NCI-H1694 (cell line): ENCODE data around the gene PHF21B.

Source experiments
- DNase-seq: peaks from one replicate; lab custom pipeline; 2025; lab: John Stamatoyannopoulos, UW

The PHF21B gene

DNA sequence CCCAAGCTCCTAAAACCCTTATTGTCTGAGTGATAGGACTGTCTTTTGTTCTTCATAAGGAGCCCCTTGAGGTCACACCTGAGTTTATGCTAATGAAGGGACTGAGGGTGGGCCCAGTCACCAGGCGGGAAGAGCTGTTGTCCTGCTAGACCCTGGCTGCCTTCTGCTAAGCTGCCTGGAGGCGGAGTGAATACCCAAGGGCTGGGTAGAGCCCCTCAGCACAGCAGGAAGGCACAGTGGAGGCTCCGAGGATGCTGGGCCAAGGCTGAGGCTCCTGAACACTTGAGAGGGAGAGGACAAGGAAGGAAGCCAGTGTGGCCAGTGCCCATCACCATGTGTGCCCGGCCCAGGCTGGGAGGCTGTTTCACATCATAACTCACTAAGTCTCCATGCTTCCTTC is 4.8 kb upstream of the PHF21B start:
- no peak for DNase-seq

DNA sequence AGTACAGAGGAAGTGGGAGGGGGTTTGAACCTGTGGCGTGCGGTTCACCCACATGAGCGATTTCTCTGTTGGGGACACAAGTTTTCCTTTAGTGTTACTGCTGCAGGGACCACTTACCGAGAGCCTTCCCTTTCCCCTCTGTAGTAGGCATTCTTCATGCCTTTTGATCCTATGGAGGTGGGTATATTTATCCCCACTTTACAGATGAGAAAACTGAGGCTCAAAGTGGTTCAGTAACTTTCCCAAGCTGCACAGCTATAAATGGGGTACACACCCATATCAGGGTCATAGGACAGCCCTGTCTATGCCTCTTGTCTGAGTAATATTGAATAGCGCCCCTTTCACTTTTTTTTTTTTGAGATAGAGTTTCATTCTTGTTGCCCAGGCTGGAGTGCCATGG is 3.3 kb upstream of the PHF21B start:
- DNase-seq = no peak

GRCh38 chr22:45010532-45010900 is 711 bp upstream of the PHF21B start:
- DNase-seq = peak; percentile 47

- peak; percentile 12 for DNase-seq
Observed at GRCh38 chr22:45008751-45009605, 827 bp downstream of the PHF21B start.

GRCh38 chr22:45008186-45008681 is 1.6 kb downstream of the PHF21B start:
- DNase-seq = no peak

- no peak for DNase-seq
Observed at GRCh38 chr22:45007391-45008185, 2.2 kb downstream of the PHF21B start.

GRCh38 chr22:45006964-45007390 is 2.8 kb downstream of the PHF21B start:
- no peak for DNase-seq

DNA sequence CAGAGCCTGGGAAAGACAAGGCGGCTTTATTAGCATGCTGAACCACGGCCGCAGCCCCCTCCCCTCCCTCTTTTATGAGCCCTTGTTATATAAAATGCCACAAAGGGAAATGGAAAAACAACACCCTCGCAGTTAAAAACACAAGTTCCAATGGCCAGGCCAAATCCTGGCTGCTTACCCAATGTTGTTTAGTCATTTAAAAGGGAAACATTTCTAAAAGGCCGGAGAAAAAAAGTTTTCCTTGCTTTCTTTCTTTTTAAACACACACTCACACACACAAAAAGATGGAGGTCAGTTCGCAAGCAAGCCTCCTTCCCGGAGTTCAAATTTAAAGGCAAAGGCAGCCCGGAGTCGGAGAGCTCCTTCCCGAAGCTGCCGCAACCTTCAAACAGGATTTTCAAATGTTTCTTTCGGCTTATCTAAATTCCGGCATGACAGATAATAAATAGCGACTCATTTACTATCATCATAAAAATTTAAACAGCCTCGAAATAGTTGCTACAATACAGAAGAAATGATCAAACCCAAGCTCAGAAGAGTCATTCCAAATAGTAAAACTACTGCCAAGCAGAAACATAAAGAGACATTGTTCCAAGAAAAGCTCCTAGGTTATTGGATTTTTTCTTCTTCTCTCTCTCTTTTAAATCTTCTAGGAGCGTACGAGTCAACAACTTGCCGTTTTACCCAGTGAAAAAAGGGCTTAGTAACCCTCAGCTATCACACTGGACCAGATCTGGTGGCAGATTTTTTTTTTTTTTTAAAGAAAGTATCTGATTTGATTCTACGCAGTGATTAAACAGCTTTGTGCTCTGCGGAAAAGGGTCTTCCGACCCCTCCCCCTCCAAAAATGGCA is 3.5 kb downstream of the PHF21B start:
- no peak for DNase-seq

DNA sequence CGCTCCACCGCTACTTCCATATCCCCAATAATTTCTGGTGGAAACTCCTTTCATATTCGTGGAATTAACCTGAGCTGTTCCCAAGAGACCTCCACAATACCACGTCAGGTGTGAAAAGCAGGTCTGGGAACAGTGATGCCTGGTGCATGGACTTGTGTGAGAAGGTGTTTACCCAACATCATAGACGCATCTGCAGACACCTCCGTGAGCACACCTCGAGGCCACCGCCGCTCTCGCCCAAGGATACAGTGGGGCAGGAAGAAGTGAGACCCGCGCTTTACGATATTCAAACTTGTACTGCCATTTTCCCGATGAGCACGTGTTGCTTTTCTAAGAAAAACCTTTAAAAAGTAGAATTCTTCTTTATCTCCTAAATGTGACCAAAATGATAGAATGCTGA is 8.2 kb downstream of the PHF21B start:
- DNase-seq = no peak

DNA sequence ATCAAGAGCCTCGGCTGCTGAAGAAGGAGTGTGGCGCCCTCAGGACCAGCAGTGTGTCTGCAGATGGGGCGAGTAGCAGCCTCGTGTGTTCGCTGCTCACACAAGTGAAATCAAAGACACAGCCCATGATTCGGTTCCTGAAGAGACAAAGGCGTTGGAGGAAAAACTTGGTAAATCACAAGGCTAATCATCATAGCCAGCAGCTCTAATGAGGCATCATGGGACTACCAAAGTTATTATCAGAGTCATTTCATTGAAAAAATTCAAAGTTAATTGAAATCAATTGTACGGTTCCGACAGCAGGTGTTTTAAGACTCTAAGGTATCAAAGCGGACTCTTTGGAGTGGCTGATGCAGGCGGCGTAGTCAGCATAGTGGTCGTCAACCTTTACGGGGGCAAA is 9.5 kb downstream of the PHF21B start:
- no peak for DNase-seq

- DNase-seq = no peak
Observed at GRCh38 chr22:44999687-45000086, 10.1 kb downstream of the PHF21B start.

GRCh38 chr22:44999231-44999630 is 10.6 kb downstream of the PHF21B start:
- DNase-seq = no peak

DNA sequence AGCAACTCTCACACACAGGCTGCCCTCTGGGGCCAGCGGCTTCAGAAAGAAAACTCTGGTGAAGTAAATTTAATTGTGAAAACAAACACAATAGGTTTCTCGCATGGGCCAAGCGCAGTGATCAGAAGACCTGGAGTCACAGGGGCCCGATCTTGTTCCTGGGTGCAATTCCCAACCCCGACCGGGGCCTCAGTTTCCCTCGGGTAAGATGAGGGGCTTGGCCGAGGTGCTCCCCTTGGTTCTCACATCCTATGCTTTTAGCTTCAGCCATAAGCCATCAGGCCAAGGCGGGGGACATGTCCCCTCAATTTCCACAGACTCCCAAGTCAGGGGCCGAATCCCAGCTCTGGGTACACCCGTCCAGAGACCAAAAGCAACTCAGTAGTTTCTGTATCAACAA is 11.5 kb downstream of the PHF21B start:
- DNase-seq = no peak

DNA sequence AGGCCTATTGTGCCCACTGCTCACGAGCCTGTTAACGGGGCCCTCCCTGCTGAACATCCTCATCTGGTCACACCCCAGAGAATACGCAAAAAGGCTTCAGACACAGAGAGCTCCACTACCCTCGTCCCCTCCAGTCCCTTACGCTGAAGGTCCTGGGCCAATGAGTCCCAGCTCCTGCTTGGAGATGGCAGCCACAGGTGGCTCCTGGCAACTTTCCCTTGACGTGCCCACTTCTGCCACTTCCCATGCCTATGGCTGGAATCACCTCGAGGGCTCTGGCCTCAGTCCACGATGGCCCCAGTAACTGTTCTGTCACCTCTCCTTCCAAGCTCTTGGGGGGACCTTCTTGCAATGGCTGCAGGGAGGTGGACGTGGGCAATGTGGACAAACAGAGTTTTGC is 12.7 kb downstream of the PHF21B start:
- no peak for DNase-seq

- DNase-seq = no peak
Observed at GRCh38 chr22:44996648-44997047, 13.2 kb downstream of the PHF21B start.

DNA sequence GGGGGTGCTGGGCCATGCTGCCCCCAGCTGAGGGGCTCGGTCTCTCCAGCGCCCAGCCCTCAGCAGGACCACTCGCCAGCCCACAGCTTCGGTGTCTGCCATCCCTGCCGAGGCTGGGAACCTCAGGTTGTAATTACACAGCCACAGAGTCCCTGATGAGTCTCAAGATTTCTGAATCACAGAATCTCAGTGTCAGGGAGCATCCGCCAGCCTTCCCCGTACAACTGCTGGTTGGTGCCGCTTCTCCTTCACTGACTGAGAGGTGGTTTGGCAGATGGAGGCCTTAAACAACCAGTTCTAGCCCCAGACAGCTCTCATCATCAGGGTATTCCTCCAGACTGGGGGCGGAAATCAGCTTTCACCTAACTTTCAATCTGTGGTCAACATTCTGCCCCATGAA is 13.7 kb downstream of the PHF21B start:
- no peak for DNase-seq

- DNase-seq = no peak
Observed at GRCh38 chr22:44995715-44996114, 14.1 kb downstream of the PHF21B start.

- no peak for DNase-seq
Observed at GRCh38 chr22:44995105-44995514, 14.7 kb downstream of the PHF21B start.

DNA sequence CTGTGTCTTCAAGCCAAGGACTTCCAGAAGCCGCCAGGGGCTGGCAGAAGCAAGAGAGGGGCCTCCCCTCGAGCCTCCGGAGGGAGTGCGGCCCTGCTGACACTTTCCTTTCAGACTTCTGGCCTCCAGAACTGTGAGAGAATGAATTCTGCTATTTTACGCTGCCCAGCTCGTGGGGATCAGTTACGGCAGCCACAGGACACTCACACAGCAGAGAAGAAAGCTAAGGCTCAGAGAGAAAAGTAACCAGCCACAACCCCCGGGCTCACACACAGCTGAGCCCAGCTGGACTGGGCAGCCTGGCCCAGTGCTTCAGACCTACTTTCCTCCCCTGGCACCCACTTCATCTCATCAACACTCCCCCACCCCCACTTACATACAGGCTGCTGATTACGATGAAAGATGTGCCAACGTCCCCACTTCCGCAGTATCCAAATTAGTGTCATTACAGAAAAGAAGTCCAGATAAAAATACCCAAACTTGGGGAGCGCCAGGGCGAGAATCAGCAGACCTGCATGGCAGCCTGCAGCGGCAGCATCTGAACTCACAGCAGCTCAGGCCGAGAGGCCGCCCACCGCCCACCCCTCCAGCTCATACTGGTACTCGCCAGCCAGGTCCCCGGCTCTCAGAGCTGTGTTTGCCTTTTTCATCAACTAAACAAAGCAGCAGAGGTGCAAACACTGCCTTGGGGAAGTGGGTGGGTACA is 15.3 kb downstream of the PHF21B start:
- no peak for DNase-seq

DNA sequence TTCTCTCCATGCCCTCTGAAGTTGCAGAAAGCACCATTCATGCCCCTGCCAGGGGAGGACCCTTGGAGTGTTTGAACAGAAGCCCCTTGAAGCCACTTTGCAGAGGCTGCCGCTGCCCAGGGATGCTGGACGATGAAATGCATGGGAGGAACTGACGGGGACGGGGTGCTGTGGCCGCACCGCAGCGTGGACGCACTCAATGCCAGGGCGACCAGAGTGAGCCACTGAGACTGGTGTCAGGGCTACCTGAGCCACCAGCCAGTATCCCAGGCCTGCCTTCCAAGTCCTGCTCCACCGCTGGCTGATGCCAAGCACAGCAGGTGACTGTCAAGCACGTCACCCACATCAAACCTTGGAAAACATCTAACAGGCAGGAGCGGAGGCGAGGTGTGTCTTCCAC is 17.6 kb downstream of the PHF21B start:
- DNase-seq = no peak

- no peak for DNase-seq
Observed at GRCh38 chr22:44991218-44991617, 18.6 kb downstream of the PHF21B start.

DNA sequence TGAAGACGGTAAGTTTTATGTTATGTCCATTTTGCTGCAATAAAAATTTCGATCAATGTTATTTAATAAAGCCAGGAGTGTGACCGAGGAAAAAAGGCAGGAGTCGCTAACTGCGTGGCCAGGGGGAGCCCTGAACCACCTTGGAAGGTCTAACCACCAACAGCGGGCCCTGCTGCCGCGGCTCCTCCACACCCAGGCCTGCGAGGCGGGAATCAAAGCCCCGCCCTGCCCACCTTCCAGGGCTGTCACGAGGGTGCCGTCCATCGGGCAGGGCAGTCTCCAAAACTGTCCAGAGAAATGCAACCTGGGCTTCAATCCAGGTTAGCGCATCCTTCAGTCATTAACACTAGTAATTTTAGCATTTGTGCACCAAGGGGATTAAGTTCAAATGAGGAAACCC is 19.0 kb downstream of the PHF21B start:
- DNase-seq = no peak
